Non-pigmented ciliary epithelial cell (primary cell): ENCODE results near the gene SURF4.
"Not testable (repeated sequence)": the region's sequence is repeated elsewhere in the genome, so short reads cannot be mapped to it uniquely, and the experiment has no call there.

Experiments used
- DNase-seq: peaks from one replicate; pipeline ENCODE4 v3.0.0-alpha.2; 2010; ENCODE audit warnings: low read depth

SURF4 gene

GRCh38 chr9:133397370-133397769, 21.5 kb upstream of the SURF4 start:
- no peak for DNase-seq

GRCh38 chr9:133396952-133397351, 21.1 kb upstream of the SURF4 start:
- no peak for DNase-seq

GRCh38 chr9:133394687-133395271, 18.9 kb upstream of the SURF4 start:
- no peak for DNase-seq

GRCh38 chr9:133393399-133393798, 17.5 kb upstream of the SURF4 start:
- DNase-seq, result no peak

GRCh38 chr9:133392308-133392707, 16.4 kb upstream of the SURF4 start:
- not testable (repeated sequence) for DNase-seq

GRCh38 chr9:133391449-133391848, 15.6 kb upstream of the SURF4 start:
- not testable (repeated sequence) for DNase-seq

- no peak for DNase-seq
These were observed 14.9 kb upstream of the SURF4 start for GRCh38 chr9:133390713-133391112.

GRCh38 chr9:133389562-133389961, 13.7 kb upstream of the SURF4 start:
- no peak for DNase-seq

- DNase-seq, result no peak
These were observed 13.2 kb upstream of the SURF4 start for GRCh38 chr9:133389025-133389557.

- no peak for DNase-seq
These were observed 11.8 kb upstream of the SURF4 start for GRCh38 chr9:133387680-133388079.

GRCh38 chr9:133386338-133386737, 10.5 kb upstream of the SURF4 start:
- no peak for DNase-seq

- DNase-seq, result no peak
These were observed 9.6 kb upstream of the SURF4 start for GRCh38 chr9:133385452-133385851.

GRCh38 chr9:133384736-133385321, 9.0 kb upstream of the SURF4 start:
- no peak for DNase-seq

- DNase-seq, result no peak
These were observed 7.6 kb upstream of the SURF4 start for GRCh38 chr9:133383438-133383837.

- no peak for DNase-seq
These were observed 6.8 kb upstream of the SURF4 start for GRCh38 chr9:133382507-133383141.

- no peak for DNase-seq
These were observed 4.9 kb upstream of the SURF4 start for GRCh38 chr9:133380734-133381133.

- DNase-seq, result no peak
These were observed 3.6 kb upstream of the SURF4 start for GRCh38 chr9:133379153-133380086.

- no peak for DNase-seq
These were observed 2.6 kb upstream of the SURF4 start for GRCh38 chr9:133378408-133378962.

GRCh38 chr9:133377721-133378216, 1.9 kb upstream of the SURF4 start:
- DNase-seq, result no peak

- DNase-seq, result not testable (repeated sequence)
These were observed 1.4 kb upstream of the SURF4 start for GRCh38 chr9:133377280-133377679.

GRCh38 chr9:133375116-133375723, 640 bp downstream of the SURF4 start:
- no peak for DNase-seq
